Measurements from ENCODE around the gene ROBO1.

The ROBO1 gene

DNA sequence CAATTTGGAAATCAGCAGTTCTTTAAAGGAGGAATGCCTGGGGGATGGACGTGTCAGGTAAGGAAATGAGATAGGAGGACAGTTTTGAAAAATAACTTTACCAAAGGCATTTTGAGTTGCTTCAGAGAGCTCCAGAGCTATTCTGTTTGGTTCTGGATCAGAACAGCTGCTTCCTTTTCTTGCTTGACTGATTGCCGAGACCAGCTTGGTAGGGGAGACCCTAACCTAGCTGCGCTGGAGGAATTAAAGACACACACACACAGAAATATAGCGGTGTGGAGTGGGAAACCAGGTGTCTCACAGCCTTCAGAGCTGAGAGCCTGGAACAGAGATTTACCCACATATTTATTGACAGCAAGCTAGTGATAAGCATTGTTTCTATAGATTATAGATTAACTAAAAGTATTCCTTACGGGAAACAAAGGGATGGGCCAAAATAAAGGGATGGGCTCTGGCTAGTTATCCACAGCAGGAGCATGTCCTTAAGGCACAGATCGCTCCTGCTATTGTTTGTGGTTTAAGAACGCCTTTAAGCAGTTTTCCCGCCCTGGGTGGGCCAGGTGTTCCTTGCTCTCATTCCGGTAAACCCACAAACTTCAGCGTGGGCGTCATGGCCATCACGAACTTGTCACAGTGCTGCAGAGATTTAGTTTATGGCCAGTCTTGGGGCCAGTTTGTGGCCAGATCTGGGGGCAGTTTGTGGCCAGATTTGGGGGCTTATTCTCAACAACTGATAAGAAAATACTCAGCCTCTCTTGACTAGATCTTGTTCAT lies 556.0 kb downstream of the ROBO1 start:
- H3K4me2 ChIP-seq (ENCODE audit: low read depth, low read length) = no peak overlapping the region
- no peak overlapping the region for H3K27ac ChIP-seq (ENCODE audit: low read length)
- no peak overlapping the region for H3K4me3 ChIP-seq (ENCODE audit: low read length)
- no peaks in the 10 kb centered on the region for H4K20me1 ChIP-seq (ENCODE audit: insufficient read depth, low read length)
- no peaks in the 10 kb centered on the region for H3K4me1 ChIP-seq (ENCODE audit: low read length)
- no peak overlapping the region for H3K9ac ChIP-seq (ENCODE audit: low read length)
- H2AFZ ChIP-seq (ENCODE audit: low read length) = no peak overlapping the region
- no peak for DNase-seq
- TF ChIP-seq EZH2phosphoT487 (IDR thresholded peaks at IDR 0.05; ENCODE audit: low read length) (no peak), EZH2 (optimal IDR thresholded peaks at IDR 0.05; ENCODE audit: low read depth, low read length) (no peak)
- no peaks in the 10 kb centered on the region for H3K9me3 ChIP-seq (replicated peaks; ENCODE audit: insufficient read depth, low read length)
- no peaks in the 10 kb centered on the region for H3F3A ChIP-seq (ENCODE audit: insufficient read depth, low read length)
- no peaks in the 10 kb centered on the region for H3K79me2 ChIP-seq (ENCODE audit: low read length)
- H3K9me2 ChIP-seq (replicated peaks; ENCODE audit: insufficient read depth, low read length) = no peaks in the 10 kb centered on the region
- no peaks in the 10 kb centered on the region for H3K27me3 ChIP-seq (replicated peaks; ENCODE audit: insufficient read depth, low read length)
- H3K36me3 ChIP-seq (replicated peaks; ENCODE audit: insufficient read depth, low read length) = no peaks in the 10 kb centered on the region

- no peaks in the 10 kb centered on the region for H4K20me1 ChIP-seq (ENCODE audit: insufficient read depth, low read length)
Observed at GRCh38 chr3:79204351-79204750, 563.4 kb downstream of the ROBO1 start.

GRCh38 chr3:79203144-79203519 lies 564.7 kb downstream of the ROBO1 start:
- H3K4me2 ChIP-seq (ENCODE audit: low read depth, low read length) = no peak overlapping the region
- no peak for DNase-seq
- H3K27me3 ChIP-seq (replicated peaks; ENCODE audit: insufficient read depth, low read length) = no peaks in the 10 kb centered on the region
- no peaks in the 10 kb centered on the region for H3K36me3 ChIP-seq (replicated peaks; ENCODE audit: insufficient read depth, low read length)
- no peak overlapping the region for H3K4me3 ChIP-seq (ENCODE audit: low read length)
- no peak overlapping the region for H2AFZ ChIP-seq (ENCODE audit: low read length)
- no peaks in the 10 kb centered on the region for H3K79me2 ChIP-seq (ENCODE audit: low read length)
- no peaks in the 10 kb centered on the region for H3K9me2 ChIP-seq (replicated peaks; ENCODE audit: insufficient read depth, low read length)
- no peaks in the 10 kb centered on the region for H4K20me1 ChIP-seq (ENCODE audit: insufficient read depth, low read length)
- H3K9ac ChIP-seq (ENCODE audit: low read length) = no peak overlapping the region
- no peaks in the 10 kb centered on the region for H3K4me1 ChIP-seq (ENCODE audit: low read length)
- H3F3A ChIP-seq (ENCODE audit: insufficient read depth, low read length) = no peaks in the 10 kb centered on the region
- no peak overlapping the region for H3K27ac ChIP-seq (ENCODE audit: low read length)
- TF ChIP-seq, protein P1, sequence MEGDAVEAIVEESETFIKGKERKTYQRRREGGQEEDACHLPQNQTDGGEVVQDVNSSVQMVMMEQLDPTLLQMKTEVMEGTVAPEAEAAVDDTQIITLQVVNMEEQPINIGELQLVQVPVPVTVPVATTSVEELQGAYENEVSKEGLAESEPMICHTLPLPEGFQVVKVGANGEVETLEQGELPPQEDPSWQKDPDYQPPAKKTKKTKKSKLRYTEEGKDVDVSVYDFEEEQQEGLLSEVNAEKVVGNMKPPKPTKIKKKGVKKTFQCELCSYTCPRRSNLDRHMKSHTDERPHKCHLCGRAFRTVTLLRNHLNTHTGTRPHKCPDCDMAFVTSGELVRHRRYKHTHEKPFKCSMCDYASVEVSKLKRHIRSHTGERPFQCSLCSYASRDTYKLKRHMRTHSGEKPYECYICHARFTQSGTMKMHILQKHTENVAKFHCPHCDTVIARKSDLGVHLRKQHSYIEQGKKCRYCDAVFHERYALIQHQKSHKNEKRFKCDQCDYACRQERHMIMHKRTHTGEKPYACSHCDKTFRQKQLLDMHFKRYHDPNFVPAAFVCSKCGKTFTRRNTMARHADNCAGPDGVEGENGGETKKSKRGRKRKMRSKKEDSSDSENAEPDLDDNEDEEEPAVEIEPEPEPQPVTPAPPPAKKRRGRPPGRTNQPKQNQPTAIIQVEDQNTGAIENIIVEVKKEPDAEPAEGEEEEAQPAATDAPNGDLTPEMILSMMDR (IDR thresholded peaks at IDR 0.05; ENCODE audit: low read length) = no peak
- TF ChIP-seq EZH2 (optimal IDR thresholded peaks at IDR 0.05; ENCODE audit: low read depth, low read length) = no peak
- no peak for TF ChIP-seq EZH2phosphoT487 (IDR thresholded peaks at IDR 0.05; ENCODE audit: low read length)
- no peaks in the 10 kb centered on the region for H3K9me3 ChIP-seq (replicated peaks; ENCODE audit: insufficient read depth, low read length)

More at GRCh38 chr3:79204351-79204750, 563.4 kb downstream of the ROBO1 start:
- Histone ChIP-seq H3K27me3 (replicated peaks; ENCODE audit: insufficient read depth, low read length) (no peaks in the 10 kb centered on the region), H3K9me2 (replicated peaks; ENCODE audit: insufficient read depth, low read length) (no peaks in the 10 kb centered on the region), H2AFZ (ENCODE audit: low read length) (no peak overlapping the region), H3K4me3 (ENCODE audit: low read length) (no peak overlapping the region), H3K79me2 (ENCODE audit: low read length) (no peaks in the 10 kb centered on the region), H3K36me3 (replicated peaks; ENCODE audit: insufficient read depth, low read length) (no peaks in the 10 kb centered on the region), H3K27ac (ENCODE audit: low read length) (no peak overlapping the region), H3K9ac (ENCODE audit: low read length) (no peak overlapping the region), H3K9me3 (replicated peaks; ENCODE audit: insufficient read depth, low read length) (no peaks in the 10 kb centered on the region), H3F3A (ENCODE audit: insufficient read depth, low read length) (no peaks in the 10 kb centered on the region), H3K4me2 (ENCODE audit: low read depth, low read length) (no peak overlapping the region), H3K4me1 (ENCODE audit: low read length) (no peaks in the 10 kb centered on the region)
- TF ChIP-seq, protein P1 (IDR thresholded peaks at IDR 0.05; ENCODE audit: low read length) = no peak
- no peak for TF ChIP-seq EZH2 (optimal IDR thresholded peaks at IDR 0.05; ENCODE audit: low read depth, low read length)
- no peak for TF ChIP-seq EZH2phosphoT487 (IDR thresholded peaks at IDR 0.05; ENCODE audit: low read length)
- DNase-seq = no peak

Data from MM.1S (cell line).